Keratinocyte (primary cell): Measurements from ENCODE around the gene SRPRB.

Experiments
- CTCF ChIP-seq, 3 experiments: IDR thresholded peaks in 1 of 3; conservative IDR thresholded peaks in 1 of 3; optimal IDR thresholded peaks in 1 of 3; 2 replicates in 2 of 3; 3 replicates in 1 of 3; pipeline versions ENCODE3 to v1.5.1; 2011; ENCODE audit warnings: low read length in 3 of 3, mild to moderate bottlenecking in 3 of 3, moderate library complexity in 2 of 3, control low read depth in 1 of 3, inconsistent platforms in 1 of 3; ENCODE audit not compliant: insufficient read depth in 2 of 3; ENCODE audit errors: extremely low read depth in 1 of 3
- EZH2 ChIP-seq: IDR thresholded peaks from one replicate; pipeline ENCODE4 v1.6.1; 2012; ENCODE audit warnings: inconsistent platforms, mild to moderate bottlenecking, low read length, moderate library complexity

- TF ChIP-seq CTCF (optimal IDR thresholded peaks at IDR 0.05 in 1 of 3, IDR thresholded peaks at IDR 0.05 in 1 of 3, conservative IDR thresholded peaks at IDR 0.05 in 1 of 3; ENCODE audit: extremely low read depth in 1 of 3, insufficient read depth in 2 of 3, low read length in 3 of 3) = no peak
- TF ChIP-seq EZH2 = no peak
Measured at GRCh38 chr3:133859381-133860234, 54.0 kb downstream of the SRPRB start.
